ENCODE results near the gene CDK5. TPM values are rescaled to one million over a fixed set of nuclear protein-coding genes. Genes with fewer than 3 reads are reported as not detected.
"Not testable (repeated sequence)": the region's sequence is repeated elsewhere in the genome, so short reads cannot be mapped to it uniquely, and the experiment has no call there.

CDK5 gene
- polyA plus RNA-seq, 5 donors, result 13.5 to 18.3 (median 14.6) TPM

GRCh38 chr7:151038951-151039849, 18.5 kb downstream of the CDK5 start:
- no peak for DNase-seq

DNA sequence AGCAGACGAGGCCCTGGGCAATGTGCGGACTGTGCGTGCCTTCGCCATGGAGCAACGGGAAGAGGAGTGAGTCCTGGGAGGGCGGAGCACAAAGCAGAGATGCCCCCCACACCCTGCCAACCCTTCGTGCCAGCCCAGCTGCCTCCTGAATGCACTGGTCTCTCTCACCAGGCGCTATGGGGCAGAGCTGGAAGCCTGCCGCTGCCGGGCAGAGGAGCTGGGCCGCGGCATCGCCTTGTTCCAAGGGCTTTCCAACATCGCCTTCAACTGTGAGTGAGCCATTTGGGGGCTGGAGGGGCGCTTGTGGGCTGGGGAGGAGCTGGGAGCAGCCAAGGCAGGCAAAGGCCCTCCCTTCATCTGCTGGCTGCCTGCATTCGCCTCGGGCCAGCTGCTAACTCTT, 21.8 kb downstream of the CDK5 start:
- no peak for DNase-seq

GRCh38 chr7:151035026-151035717, 22.5 kb downstream of the CDK5 start:
- no peak for DNase-seq

DNA sequence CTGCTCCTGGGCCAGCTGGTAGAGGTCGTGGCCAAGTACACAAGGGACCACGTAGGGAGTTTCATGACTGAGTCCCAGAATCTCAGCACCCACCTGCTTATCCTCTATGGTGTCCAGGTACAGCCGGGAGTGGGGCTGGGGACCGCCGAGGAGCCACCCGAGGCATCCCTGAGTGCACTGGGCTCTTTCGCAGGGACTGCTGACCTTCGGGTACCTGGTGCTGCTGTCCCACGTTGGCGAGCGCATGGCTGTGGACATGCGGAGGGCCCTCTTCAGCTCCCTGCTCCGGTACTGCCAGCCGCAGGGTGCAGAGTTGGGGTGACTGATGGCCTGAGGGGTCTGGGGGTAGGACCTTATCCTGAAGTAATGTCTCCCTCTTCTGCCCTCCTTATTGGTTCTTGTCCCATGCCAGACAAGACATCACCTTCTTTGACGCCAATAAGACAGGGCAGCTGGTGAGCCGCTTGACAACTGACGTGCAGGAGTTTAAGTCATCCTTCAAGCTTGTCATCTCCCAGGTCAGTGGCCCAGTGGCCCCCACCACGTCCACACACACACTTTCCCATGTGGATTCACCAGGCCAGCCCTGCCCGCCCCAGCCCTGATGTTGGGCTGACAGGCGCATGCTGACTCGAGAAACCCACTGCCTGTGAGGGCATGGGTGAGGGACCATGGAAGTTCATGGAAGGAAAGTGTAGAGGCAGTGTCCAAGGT, 23.2 kb downstream of the CDK5 start:
- no peak for DNase-seq

DNA sequence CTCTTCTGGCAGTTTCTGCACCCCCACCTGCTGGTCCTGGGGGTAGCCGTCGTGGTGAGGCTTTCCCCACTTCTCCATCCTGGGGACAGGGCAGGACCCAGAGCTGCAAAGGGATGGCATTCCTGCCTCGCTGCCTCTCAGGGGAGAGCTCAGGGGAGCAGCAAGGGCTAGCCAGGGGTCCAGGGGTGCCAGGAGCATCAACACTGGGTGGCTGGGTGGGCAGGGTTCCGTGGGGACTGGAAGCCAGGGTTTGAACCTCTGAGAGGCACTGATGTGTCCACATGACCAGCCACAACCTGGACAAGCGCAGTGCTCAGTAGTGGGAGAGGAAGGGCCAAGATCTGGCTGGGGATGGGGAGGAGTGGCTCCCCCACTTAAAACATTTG, 23.8 kb downstream of the CDK5 start:
- DNase-seq, result no peak

DNA sequence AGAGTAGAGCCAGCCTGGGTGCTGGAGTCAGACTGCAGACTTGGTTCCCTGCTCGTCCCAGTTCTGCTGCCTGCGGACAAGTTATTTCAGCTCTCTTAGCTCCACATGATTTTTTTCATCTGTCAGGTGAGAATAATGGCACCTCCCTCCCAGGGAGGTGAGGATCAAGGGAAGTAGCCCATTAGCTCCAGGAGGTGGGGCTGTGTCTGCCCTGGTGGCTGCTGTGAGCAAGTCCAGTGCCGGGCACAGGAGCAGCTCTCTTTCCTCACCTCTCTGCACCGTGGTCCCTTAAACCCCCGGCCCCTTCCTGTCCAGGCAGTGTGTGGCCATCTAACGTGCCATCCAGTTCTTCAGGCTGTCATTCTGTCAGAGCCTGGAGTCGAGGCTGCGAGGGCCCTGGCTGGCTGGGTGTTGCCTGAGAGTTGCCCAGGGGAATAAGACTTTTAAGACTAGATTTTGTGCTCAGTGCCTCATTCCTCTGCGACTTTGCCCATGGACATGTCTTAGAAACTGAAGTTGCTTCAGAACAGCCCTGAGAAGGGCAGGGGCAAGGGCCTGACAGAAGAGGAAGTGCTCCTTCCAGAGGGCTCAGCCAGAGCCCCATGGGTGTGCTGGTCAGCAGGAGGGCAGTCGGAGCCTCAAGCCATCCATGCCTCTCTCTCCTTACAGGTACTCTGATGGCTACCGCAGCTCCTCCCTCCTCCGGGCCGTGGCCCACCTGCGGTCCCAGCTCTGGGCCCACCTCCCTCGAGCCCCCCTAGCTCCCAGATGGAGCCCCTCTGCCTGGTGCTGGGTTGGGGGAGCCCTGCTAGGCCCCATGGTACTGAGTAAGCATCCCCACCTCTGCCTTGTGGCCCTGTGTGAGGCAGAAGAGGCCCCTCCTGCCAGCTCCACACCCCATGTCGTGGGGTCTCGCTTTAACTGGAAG, 24.5 kb downstream of the CDK5 start:
- no peak for DNase-seq

DNA sequence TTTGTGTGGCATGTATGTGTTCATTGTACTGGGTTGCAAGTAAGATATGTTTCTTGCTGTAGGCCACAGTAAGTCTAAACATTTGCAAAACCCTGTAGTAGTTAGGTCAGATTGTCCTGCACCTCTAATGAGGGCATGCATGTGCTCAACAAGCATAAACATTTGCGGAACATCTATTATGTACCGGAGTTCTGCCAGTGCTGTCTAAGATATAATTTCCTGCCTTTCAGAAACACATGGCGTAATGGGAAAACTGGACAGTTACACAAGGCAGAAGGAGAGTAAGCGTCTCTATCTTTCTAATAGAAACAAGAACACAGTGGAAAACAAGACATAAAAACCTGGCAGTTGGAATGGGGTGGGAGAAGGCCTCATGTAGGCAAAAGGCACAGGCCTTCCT, 26.7 kb downstream of the CDK5 start:
- DNase-seq, result no peak

DNA sequence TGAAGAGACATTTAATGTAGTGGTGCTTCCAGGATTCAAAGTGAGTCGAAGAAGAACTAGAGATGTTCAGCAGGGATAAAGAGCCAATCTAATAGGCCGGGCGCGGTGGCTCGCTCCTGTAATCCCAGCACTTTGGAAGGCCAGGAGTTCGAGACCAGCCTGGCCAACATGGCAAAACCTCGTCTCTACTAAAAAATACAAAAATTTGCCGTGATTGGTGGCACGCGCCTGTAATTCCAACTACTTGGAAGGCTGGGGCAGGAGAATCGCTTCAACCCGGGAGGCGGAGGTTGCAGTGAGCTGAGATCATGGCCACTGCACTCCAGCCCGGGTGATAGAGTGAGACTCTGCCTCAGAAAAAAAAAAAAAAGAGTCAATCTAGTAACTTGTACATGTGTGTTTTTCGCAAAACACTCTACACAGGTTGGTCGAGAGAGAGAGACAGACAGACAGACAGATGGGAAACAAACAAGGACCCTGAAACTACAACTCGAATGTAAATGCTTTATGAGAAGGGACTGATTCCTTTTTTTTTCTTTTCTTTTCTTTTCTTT, 28.7 kb downstream of the CDK5 start:
- DNase-seq, result no peak

DNA sequence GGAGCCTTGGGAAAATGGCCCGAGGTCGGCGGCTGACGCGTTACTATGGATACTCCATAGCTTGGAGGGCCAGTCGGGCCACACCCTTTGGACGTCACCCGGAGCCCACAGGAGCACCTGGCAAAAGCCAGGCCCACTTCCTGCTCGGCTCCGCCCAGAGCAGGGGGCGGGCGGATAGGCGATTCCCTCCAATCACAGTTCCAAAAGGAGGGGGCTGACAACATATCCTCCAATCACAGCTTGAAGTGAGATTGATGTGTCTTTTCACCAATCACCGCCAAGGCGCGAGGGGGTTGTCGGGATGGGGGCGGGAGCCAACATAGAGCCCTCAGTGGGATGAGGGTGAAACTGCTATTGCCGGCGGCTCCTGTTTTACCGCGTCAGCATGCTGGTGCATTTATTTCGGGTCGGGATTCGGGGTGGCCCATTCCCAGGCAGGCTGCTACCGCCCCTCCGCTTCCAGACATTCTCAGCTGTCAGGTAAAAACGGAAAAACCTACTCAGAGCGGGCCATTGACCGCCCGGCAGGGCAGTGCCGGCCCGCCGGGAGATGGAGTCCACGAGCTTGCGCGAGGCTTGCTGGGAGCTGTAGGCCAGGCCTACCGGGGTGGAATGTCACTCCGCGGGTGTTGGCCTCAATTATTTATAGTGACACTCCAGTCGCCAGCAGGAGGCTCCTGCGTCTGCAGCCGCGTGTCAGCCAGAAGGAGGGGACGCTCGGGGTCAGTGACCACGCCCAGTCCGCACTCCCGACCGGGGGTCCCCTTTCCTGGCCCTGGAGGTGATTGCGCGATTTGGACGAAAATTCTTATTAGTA, 29.4 kb downstream of the CDK5 start, which contains the start of gene ABCB8:
ABCB8 (plus strand) TSS at position 320 of the 817 bp plus-strand sequence; CDS start at position 386, 66 bp downstream.
- DNase-seq, result peak; percentile 99 to 100

DNA sequence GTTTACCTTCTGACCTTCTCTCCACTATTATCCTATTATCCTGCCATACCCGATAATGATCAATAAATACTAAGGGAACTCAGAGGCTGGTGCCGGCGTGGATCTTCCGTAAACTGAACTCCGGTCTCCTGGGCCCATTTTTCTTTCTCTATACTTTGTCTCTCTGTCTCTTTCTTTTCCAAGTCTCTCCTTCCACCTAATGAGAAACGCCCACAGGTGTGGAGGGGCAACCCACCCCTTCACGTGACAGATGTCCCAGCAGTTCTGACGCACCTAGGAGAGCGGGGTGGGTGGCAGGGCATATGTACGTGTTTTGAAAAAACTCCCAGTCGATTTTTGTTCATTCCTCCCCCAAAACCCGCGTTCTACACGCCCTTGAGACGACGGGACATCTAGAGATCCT, 30.0 kb downstream of the CDK5 start:
- not testable (repeated sequence) for DNase-seq

DNA sequence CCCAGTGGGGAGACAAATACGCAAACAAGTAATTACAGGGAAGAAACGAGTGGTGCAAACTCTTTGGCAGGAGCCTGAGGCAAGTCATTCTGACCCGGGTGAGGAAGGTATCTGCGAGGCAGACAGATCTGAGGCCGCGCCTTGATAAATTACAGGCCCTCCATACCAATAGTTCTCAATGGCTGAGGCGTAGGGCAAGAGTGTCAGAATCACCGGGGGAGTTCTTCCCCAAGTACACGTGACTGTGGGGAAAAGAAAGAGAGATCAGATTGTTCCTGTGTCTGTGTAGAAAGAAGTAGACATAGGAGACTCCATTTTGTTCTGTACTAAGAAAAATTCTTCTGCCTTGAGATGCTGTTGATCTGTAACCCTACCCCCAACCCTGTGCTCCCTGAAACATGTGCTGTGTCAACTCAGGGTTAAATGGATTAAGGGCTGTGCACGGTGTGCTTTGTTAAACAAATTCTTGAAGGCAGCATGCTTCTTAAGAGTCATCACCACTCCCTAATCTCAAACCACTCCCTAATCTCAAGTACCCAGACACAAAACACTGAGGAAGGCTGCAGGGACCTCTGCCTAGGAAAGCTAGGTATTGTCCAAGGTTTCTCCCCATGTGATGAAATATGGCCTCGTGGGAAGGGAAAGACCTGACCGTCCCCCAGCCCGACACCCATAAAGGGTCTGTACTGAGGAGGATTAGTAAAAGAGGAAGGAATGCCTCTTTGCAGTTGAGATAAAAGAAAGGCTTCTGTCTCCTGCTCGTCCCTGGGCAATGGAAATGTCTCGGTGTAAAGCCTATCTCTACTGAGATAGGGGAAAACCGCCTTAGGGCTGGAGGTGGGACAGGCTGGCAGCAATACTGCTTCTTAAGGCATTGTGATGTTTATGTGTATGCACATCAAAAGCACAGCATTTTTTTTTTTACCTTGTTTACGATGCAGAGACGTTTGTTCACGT, 30.6 kb downstream of the CDK5 start:
- not testable (repeated sequence) for DNase-seq

- no peak for DNase-seq
Measured at GRCh38 chr7:151025924-151026671, 31.6 kb downstream of the CDK5 start.

DNA sequence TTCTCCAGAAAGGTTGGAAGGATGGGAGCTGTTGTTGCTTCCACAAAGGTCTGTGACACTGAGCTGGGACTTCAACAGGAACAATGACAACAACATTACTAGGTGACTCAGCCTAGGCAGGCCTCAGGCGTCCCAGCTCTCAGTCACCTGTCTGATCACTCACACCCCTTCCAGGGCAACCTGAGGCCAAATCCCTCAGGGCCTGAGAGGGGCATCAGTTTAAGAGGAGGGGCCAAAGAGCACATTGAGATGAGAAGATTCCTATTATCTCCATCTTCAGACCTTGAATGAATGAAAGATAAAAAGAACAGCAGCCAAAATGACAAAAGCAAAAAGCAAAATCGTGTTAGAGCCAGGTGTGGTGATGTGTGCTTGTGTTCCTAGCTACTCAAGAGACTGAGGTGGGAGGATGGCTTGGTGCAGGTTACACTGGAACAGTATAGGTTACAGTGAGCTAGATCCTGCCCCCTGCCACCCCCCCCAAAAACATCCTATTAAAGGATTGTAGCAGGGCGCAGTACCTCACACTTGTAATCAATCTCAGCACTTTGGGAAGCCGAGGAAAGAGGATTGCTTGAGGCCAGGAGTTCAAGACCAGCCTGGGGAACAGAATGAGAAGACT, 33.2 kb downstream of the CDK5 start, which contains the start of gene ATG9B:
ATG9B (minus strand) TSS at position 60 of the 622 bp plus-strand sequence. CDS start 71 bp downstream, outside the sequence.
- no peak for DNase-seq

DNA sequence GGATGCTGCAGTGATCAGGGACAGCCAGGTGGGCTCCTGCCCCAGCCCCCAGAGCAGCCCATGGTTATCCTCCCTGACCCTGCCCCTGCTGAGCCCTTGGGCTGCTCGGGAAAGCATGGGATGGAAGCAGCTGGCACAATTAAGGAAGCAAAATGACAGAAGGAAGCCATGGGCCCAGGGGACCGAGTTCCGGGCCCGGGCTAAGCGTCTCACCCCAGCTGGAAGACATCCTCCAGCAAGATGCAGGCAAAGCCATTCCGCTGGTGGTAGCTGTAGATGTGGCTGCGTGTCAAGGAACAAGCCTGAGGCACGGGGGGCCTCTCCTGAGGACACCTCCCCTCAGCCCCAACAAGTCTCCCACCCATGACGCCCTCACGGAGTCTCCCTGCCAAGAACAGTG, 34.5 kb downstream of the CDK5 start:
- no peak for DNase-seq

DNA sequence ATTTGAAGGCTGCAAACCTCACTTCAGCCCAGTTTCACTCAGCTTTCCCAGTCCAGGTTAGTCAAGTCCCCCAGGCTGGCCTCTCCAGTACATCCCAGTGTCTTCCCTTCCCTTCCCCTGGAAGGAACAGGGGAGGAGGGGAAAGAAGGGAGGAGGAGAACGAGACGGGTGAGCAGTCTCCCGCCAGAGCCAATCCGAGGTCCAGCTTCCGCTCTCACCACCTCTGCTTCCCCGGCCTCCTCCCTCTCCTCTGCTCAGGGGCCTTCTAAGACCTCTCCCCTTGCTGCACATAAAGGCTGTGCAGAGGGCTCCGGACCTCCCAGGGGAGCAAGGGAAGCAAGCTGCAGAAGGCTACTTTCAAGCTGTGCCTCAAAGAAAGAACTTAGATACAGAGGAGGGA, 37.5 kb downstream of the CDK5 start:
- no peak for DNase-seq

GRCh38 chr7:151019130-151019447, 38.6 kb downstream of the CDK5 start:
- DNase-seq, result no peak

GRCh38 chr7:151018421-151019129, 39.1 kb downstream of the CDK5 start:
- peak; percentile 66 for DNase-seq
